GM15510 (cell line): ENCODE results near the gene IGF2BP1.

Experiments
- POLR2A ChIP-seq: IDR thresholded peaks from 3 replicates; pipeline ENCODE4 v1.6.1; 2011; ENCODE audit warnings: borderline replicate concordance; ENCODE audit not compliant: insufficient read length; ENCODE audit errors: extremely low read depth

The IGF2BP1 gene

DNA sequence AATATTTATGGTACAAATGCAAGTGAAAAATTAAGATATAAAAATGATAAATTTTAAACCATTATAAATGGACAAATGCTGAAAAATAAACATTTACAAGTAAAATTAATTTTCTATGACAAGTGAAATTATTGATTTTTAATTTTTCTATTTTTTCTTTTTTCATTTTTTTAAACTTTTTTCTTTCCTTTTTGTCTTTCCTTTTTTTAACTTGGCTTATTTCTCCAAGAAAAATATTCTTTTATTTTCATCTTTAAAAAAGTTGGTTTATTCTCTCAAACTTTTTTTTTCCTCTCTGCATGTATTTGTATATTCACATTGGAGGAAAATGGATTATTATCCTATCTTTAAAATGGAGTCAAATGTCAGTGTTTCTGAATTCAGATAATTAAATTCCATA, 3.9 kb upstream of the IGF2BP1 start:
- TF ChIP-seq POLR2A = no peak

DNA sequence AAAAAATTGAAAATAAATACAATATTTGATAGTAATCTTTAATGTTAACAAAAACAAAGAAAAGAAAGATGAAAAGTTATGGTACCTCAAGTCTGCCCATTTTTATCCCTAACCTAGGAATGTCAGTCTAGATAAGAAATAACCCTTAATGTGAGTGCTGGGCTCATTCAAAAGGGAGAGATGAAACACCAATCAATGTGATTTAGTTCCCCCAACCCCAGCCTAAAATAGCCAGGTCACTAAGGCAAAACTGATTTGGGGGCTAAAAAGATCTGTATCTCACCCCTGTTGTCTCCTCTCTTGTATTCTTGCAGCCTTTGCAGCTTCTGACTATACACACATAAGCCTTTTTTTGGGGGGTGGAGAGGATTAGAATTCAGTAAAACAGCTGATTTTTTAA, 3.2 kb upstream of the IGF2BP1 start:
- TF ChIP-seq POLR2A = no peak

DNA sequence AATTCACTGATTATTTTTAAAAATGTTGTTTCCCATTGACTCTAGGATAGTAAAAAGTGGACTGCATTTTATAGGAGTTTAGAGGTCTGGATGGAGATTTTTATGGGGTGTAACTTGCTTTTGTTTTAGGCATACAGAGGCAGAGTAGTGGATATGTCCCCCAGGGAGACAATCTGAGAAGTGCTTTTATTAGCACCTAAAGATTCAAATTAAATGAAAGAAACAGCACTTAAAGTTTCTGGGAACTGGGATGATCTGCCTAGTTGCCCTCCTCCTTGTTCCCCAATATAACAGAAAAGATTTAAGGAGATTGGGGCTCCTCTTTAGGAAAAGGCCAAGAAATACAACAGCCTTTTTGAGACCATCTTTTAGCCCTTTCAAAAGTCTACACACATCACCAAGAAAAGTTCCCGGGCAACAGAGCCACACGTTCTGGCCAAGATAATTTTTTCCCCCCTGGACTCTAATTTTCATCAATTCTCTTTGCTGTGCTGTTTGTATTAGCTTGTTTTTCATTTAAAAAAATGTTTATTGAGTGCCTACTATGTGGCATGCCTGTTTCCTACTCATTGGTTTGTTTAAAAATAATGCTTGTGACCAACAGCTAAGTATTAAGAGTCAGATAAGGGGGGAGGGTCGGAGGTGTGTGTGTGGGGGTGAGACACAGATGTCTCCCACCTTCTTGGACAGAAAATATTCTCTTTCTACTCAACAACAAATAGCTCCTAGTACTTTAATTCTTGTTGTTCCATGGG, 2.5 kb upstream of the IGF2BP1 start:
- no peak for TF ChIP-seq POLR2A

DNA sequence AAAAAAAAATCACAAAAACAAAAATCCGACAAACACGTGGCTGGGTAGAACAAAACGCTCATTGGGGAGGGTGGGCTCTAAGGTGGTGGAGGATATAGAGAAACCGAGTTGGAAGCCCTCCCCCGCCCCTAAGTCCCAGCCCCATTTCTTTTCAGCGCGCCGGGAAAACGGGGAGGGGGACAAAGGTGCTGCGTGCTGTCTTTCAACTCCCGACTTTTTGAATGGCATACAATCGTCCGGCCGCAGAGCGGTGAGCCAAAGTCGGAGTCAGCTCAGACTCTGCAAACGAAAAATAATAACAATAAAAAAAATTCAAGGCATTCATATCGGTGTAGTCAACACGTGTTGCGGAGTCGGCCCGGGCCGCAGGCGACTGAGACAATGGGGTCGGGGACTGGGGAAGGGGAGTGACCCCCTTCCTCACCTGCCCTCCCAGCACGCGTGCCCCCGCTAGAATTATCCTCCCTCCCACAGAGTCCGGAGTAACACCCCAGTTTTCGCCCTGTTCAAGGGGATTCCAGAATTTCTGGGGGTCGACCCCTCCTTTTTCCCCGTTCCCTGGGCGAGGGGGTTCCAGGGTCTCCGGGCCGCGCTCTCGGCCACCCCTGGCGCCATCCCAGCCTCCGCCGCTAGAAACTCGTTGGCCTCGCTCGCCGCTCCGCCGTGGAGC, 1.7 kb upstream of the IGF2BP1 start:
- no peak for TF ChIP-seq POLR2A

DNA sequence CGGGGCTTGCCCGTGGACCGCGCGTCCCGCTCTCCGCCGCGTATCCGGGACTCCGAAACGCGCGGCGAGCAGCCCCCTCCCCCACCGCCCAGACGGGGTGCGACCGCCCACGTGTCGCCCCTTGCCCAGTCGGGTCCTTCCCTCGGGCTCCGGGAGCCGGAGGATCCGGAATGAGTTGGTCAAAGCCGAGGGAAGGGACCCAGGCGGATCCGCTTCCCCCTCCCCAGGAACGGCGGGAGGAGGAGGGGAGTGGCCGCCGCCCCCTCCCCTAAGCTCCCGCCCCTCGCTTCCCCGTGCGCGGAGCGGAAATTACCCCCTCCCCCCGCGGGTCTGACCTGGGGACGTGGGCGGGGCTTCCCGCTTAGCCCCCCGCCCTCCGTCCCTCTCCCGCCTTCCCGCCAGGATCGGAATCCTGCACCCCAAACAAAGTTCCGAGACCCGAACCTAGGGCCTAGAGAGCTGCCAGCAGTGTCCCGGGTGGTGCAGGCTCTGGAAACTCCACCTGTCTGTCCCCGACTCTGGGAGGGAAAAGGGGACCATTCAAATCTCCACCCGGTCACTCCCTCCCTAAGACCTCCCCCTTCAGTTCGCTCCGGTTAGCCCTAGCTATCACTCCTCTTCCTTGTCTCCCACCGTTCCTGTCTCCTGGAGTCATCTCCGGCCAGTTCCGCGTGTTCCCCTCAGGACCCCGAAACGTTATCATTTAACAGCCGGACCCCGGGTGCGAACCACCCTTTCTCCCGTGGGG, 1.0 kb upstream of the IGF2BP1 start:
- no peak for TF ChIP-seq POLR2A

DNA sequence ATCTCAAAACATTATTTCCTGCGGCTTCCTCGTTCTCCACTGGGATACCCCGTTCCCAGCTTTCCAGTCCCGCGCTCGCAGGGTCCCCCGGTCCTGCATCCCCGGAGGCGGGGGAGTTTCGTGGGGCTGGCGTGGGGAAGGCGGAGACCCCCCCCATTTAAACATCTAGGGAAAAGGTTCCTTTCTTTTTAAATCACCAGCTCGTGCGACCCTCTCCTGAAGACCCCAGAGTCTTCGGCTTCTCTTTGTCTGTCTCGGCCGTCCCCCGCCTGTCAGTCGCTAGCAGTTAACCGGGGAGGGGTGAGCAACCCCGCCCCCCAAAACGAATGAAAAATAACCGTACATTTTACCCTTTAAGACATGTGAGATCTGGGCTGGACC, 473 bp upstream of the IGF2BP1 start:
- no peak for TF ChIP-seq POLR2A

DNA sequence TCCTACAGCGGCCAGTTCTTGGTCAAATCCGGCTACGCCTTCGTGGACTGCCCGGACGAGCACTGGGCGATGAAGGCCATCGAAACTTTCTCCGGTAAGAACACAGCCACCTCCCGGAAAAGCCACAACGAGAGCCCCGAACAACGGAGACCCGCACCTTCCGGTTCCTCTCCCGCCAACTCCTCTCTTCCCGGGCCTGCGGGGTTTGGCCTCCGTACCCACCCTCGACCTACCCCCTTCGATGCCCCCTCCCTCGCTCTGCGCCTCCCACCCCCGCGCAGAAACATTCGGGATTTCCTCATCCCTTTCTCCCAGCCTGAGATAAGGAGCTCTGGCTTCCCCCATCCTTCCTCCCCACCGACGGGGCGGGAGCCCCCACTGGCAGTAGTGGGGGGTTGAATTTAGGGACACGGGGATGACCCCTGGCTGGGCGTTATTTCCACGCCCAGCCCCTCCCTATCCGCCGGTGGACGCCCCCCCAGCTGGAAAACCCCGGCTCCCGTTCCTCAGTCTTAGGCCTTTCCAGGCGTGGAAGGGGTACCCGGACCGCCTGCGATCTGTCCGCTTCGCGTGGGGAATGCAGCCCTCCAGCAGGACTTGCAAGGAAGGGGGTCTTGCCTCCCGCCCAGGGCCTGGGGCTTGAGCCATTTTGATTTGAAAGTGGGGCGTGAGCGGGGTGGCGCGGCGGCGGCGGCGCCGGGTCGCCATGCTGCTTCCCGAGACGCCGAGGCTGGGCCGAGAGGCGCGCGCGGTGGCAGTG, 822 bp downstream of the IGF2BP1 start:
- TF ChIP-seq POLR2A = no peak

DNA sequence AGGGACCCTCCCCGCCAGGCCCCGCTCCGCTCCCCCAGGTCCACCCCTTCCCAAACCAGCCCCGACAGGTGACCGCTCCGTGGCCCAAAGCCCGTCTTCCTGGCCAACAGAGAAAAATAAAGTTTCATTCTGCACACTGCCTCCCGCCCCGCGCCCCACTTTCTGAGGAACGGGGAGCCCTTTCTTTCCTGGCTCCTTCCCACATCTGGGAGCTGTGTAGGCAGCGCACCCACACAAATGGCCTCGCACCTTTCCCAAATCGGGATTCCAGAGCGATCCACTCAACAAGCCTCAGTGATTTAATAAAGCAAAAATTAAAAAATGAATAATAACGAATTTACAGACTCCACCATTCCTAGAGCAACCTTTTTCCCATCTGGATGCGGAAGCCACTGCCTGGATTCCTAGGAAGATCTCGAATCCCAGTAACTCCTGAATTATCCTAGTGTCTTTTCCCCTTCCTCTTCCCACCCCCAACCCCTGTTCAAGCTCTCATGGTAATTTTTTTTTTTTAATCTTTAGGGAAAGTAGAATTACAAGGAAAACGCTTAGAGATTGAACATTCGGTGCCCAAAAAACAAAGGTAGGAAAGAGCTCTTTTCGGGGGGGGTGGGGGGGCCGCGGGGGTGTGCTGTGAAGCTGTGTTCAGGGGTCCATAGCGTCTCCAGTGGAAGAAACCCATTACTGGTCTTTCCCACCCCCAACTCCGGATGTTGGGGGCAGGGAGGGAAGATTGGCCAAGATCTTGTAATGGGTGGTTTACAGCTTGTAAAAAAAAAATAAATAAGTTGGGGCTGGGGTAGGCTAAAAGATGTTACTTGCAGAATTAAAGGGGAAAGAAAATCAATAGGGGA, 1.6 kb downstream of the IGF2BP1 start:
- TF ChIP-seq POLR2A = no peak

DNA sequence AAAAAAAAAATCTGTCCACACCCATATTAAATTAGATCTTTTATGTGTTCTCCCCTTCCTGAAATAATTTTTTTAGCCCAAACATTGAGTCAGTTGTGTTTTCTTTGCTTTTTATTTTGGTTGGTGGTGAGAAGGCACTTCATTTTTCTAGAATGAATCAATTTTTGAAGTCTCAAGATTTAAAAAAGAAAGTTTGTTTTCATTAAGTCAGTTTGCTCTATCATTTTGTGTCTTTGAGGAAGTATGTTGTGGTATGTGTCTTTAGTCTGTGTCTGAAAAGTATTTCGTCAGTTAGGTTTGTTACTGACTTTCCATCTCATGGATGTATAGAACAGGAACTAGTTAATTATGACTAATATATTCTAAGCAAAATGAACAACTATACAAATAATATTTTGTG, 3.8 kb downstream of the IGF2BP1 start:
- TF ChIP-seq POLR2A = no peak

DNA sequence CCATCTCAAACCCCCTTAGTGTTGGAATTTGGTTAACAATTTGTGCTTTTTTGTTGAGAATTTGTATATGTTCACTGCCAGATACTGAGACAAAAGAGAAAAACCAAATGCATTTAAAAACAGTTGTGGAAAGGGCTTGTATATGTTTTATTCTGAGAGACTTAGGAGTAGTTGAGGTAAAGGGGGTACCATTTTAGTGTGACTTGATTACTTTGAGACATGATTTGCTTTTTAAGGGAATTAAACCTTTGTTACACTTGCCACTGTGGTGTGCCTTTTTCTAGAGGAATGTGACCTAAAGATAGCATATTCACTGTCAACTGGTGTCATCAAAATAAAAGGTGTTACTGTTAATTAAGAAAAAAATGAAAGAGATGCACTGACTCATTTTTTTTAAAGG, 4.5 kb downstream of the IGF2BP1 start:
- TF ChIP-seq POLR2A = no peak

DNA sequence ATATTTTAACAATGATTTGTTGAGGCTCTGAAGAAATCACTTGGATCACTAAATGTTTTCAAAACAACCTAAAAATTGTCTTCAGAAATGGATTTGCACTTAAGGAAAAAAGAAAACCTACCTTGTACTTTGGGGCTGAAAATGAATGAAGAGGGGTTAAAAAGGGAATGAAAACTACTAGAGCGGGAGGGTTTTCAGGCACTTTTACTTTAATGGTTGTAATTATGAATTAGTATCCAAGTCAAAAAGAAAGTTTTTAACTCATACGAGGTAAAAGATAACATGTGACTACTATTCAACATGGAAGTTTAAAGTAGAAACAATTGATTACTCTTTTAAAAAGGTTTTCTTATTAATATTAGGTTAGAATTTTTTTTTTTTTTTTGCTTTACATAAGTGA, 5.1 kb downstream of the IGF2BP1 start:
- TF ChIP-seq POLR2A = no peak

DNA sequence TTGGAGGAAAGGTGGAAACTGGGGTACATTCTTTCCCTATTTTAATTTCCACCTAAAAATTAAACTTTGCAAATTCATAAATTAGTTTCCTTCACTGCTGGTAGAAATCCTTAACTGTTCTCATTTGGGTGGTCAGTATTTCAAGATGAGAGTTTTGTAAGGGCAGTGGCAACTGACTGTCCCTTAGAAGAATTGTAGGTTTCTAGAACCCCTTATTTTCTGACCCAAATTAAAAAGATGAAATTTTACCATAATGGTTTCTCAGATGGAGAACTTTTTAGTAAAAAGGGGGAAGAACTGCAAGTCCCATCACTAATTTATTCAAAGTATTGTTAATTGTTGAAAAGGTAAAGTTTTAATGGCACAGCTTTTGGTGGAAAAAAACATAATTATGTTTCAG, 5.6 kb downstream of the IGF2BP1 start:
- TF ChIP-seq POLR2A = no peak

DNA sequence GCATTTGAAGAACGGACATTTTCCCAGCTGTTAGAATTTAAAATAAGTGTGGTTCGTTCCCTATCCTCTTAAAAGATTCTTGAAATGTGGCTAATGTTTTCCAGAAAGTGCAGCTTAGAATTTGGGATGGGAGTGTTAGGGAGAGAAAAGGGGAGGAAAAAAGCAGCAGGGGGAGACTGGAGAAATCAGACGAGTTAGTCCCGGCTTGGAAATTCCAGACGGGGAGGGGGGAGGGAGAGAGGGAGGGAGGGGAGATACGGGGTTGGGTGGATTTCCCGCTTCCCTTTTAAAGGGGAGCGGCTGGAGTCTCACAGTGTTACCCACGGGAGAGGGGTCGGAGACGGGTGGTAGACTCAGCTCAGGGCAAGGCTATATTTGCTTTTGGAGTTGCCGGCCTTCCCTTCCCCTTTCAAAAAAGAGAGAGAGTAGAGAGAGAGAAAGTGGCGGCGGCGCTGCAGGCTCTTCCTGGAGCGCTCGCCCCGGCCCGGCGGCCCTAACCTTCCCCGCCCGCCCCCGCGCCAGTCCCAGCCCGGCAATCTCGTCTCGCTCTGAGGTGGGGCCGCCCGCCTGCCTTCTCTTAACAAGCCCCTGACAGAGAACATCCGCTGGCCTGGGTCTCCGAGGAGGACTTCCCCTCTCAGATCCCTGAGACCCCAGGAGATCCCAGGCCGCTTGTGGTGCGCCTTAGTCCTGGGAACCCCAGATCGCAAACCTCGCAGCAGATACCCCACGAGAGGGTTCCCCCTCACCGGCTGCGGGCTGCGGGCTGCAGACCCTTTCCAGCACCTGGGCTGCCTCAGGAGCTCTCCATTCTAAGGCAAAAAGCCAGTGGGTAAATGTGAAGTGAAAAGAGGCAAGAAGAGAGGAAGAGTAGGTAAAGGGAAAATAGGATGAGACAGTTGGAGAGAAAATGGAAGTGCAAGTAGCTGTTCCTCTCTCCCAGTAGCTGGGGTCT, 6.6 kb downstream of the IGF2BP1 start:
- TF ChIP-seq POLR2A = no peak

DNA sequence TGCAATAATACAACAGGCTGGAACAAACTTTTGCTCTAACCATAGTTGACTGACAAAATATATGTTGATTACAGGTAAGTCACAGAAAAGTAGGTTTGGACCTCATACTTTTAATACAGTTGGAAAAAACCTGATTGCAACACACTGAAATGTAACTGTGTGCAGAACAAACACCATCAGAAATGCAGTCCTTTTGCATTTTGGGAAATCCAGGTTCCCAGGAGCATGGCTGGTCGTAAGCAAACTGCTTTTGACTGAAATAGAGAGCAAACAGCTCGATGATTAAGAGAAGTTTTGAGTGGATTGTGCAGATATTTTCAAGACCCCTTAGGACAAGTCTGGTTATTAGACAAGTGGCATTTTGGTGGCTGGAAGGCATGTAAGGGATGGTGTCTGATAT, 8.0 kb downstream of the IGF2BP1 start:
- TF ChIP-seq POLR2A = no peak

DNA sequence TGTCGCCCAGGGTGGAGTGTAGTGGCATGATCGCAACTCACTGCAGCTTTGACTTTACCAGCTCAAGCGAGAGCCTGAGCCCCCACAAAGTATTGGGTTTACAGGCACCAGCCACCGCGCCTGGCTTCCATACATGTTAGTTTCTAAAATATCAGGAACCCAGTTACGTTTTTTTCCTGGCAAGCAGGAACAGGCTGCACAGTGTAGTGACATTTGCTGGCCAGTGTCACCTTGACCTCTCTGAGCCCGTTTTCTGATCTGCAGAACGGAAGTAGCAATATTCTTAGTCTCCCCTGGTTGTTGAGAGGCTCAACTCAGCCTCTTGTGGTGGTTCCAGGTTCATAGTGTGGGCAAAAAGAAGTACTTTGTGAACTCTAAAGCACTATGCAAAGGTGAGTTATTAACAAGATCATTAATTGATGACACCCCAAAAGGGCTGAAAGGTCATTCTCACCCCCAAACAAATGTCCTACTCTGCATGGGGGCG, 15.6 kb downstream of the IGF2BP1 start:
- no peak for TF ChIP-seq POLR2A
